Endometrial microvascular endothelial cells (primary cell): ENCODE results near the gene LYRM9. TPM values are rescaled to one million over a fixed set of nuclear protein-coding genes. Genes with fewer than 3 reads are reported as not detected.
"Not testable (repeated sequence)": the region's sequence is repeated elsewhere in the genome, so short reads cannot be mapped to it uniquely, and the experiment has no call there.

Experiments used
- in situ Hi-C: cut with HindIII; loops from 2 replicates; pipeline ENCODE4 v1.10.0; 2017; ENCODE audit warnings: low sequenced_read_pairs, low pct_unique_long_range_greater_than_20kb; ENCODE audit errors: inconsistent ontology term
- total RNA-seq: library from RNA; depleted of rRNA; stranded (reverse); fragments of >200 nt; gene quantifications from one replicate; pipeline ENCODE4 v1.2.3, GENCODE V29; 2015; ENCODE audit errors: inconsistent ontology term

LYRM9 gene
- total RNA-seq, 1 donor from 2014 or later = 10.7 TPM

- in situ Hi-C loops = not testable (repeated sequence)
These were observed 6.7 kb downstream of the LYRM9 start for GRCh38 chr17:27886348-27886906.

GRCh38 chr17:27882162-27882840 is 10.9 kb downstream of the LYRM9 start:
- in situ Hi-C loops = no loop called here

- in situ Hi-C loops = no loop called here
These were observed 13.1 kb downstream of the LYRM9 start for GRCh38 chr17:27879987-27880608.

- in situ Hi-C loops = no loop called here
These were observed 14.2 kb downstream of the LYRM9 start for GRCh38 chr17:27878776-27879562.

- in situ Hi-C loops = no loop called here
These were observed 19.4 kb downstream of the LYRM9 start for GRCh38 chr17:27873746-27874145.

- in situ Hi-C loops = no loop called here
These were observed 20.0 kb downstream of the LYRM9 start for GRCh38 chr17:27873211-27873610.

GRCh38 chr17:27872776-27873175 is 20.4 kb downstream of the LYRM9 start:
- in situ Hi-C loops = no loop called here

- in situ Hi-C loops = no loop called here
These were observed 21.8 kb downstream of the LYRM9 start for GRCh38 chr17:27871407-27871806.

GRCh38 chr17:27870345-27870744 is 22.8 kb downstream of the LYRM9 start:
- in situ Hi-C loops = no loop called here

- in situ Hi-C loops = no loop called here
These were observed 24.6 kb downstream of the LYRM9 start for GRCh38 chr17:27868565-27868964.

- in situ Hi-C loops = no loop called here
These were observed 30.3 kb downstream of the LYRM9 start for GRCh38 chr17:27862840-27863239.

GRCh38 chr17:27862004-27862403 is 31.2 kb downstream of the LYRM9 start:
- in situ Hi-C loops = no loop called here

- in situ Hi-C loops = no loop called here
These were observed 32.0 kb downstream of the LYRM9 start for GRCh38 chr17:27860971-27861664.

GRCh38 chr17:27858621-27859305 is 34.4 kb downstream of the LYRM9 start:
- in situ Hi-C loops = no loop called here

GRCh38 chr17:27856676-27857432 is 36.3 kb downstream of the LYRM9 start:
- in situ Hi-C loops = no loop called here

- in situ Hi-C loops = no loop called here
These were observed 37.7 kb downstream of the LYRM9 start for GRCh38 chr17:27855454-27855853.

- in situ Hi-C loops = no loop called here
These were observed 39.0 kb downstream of the LYRM9 start for GRCh38 chr17:27854163-27854562.

- in situ Hi-C loops = no loop called here
These were observed 40.1 kb downstream of the LYRM9 start for GRCh38 chr17:27853091-27853490.
